Glomerular endothelial cell (primary cell): Measurements from ENCODE around the gene SERP2. TPM values are rescaled to one million over a fixed set of nuclear protein-coding genes. Genes with fewer than 3 reads are reported as not detected.

Source experiments
- DNase-seq: peaks from one replicate; pipeline ENCODE4 v3.0.0-alpha.2; 2011; ENCODE audit warnings: low read depth, low spot score; ENCODE audit errors: extremely low read depth
- total RNA-seq: library from RNA; depleted of rRNA; stranded (reverse); fragments of >200 nt; gene quantifications from 2 replicates; pipeline ENCODE4 v1.2.3, GENCODE V29; 2015

The SERP2 gene
- total RNA-seq, 1 donor from 2014 or later, result 0.29 TPM

DNA sequence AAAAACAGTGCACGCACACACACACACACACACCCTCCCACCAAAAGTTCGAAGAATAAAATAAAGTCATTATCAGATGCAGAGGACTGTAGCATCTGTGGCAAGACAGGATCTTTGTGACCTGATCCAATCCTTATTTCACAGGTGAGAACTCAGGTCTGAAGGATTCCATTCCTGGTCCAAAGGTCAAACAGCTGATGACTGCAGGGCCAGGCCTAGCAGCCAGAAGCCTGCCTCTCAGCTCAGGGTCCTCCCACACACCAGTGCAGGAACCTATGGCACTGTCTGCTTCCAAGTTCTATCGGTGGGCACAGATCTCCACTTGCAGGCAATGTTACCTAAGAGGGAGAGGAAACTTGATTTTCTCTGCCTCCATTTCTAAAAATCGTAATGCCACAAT lies 57.5 kb downstream of the SERP2 start:
- DNase-seq, result no peak

DNA sequence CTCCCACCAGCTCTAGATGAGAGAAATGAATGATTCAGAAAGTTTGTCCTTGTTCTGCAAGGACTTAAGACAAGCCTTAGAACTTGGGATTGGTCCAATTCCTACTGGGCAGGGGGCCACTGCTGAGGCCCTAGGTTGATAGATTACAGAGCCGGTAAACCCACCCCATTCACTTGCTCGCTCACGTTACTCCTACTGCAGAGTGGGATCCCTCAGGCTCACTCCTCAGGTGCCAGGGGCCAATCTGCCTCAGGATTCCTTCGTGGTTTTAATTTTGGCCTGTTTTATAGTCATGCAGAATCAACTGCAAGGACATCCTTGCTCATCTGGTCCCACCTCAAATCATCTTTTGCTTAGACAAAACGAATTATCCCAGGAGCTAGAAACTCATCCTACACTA lies 59.0 kb downstream of the SERP2 start:
- DNase-seq, result no peak

DNA sequence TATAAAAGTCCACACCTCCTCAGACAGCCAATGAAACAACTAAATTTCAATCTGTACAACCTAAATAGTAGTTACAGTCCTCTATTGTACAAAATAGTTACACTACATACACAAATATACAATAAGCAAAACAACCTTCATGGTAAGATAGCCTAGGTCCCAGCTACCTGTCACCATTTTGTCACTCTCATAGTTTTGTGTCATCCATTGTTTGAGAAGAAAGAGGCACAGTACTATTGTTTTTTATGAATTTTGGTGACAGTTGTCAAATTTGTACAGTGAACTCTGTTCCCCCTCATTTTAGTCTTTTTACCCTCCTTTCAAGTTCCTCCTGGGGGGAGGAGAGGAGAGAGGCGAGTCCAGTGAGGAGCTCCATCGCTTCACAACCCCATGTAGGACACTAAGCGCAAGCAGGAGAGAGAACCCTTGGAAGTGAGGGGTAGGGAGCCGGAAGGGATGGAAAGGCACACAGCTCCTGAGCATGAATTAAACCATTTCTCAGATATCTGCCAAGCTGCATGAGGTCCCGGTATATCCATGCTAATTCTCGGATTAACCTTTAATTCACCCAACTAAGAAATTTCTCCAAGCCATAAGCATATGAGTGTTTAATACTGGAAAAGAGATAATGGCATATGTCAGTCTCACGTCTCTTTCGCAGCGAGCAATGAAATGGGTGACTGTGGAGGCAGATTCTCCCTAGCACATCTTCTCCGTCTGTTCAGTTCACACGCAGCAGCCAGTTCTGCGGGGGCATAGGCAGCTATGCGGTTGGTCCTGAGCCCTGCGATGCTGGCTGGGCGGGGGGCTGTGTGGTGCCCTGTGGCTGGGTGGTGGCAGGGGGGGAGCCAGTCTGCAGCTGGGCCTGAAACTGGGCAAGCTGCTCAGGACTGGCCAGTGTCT lies 60.5 kb downstream of the SERP2 start:
- no peak for DNase-seq

DNA sequence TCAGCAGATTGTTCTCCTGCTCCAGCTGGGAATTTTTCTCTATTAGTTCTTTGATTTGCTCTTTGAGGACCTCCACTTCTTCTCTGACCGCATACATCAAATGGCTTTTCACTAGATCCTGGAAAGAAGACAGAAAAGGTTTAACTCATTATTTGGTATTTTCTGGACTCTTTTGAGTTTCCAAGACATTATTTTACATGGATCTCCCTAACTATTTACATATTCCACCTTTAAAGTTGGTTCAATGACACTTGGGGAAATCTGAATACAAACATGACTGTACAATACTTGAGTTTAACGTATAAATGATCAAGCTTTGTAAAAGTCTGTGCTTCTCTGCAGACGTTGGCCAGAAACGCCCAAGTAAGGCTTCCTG lies 61.1 kb downstream of the SERP2 start:
- DNase-seq, result no peak

DNA sequence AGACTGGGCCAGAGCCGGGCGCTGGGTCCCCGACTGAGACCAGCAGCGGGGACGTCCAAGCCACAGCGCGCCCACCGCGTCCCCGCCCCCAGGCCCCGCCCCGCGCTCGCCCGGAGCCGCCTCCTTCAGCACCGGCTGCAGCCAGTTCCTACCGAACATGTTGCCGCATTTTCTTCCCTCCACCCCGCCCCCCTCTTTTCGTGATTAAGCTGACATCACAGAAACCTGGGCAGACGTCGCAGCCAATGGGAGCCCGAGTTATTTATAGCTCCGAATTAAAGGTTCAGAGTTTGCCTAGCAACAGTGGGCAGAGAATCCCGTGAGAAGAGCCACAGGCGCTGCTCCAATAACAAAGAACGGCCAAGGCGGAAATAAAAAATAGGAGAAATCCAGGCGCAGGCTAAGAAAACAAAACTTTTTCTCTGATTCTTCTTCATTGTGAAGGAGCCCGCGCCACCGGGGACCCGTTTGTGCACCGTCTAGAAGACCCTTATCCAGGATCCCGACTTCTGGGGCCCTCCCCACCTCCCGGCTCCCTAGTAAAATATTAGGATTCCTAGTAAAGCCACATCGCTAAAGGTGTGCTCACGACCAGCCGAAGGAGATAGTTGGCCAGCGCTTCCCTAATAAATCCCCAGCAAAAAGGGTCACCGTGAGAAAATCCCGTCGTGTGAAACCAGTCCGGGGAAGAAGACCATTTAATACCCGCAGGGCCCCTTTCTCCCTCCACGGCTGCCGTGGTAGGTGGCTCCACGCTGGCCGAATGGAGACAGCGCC lies 61.7 kb downstream of the SERP2 start:
- DNase-seq, result peak; percentile 97

DNA sequence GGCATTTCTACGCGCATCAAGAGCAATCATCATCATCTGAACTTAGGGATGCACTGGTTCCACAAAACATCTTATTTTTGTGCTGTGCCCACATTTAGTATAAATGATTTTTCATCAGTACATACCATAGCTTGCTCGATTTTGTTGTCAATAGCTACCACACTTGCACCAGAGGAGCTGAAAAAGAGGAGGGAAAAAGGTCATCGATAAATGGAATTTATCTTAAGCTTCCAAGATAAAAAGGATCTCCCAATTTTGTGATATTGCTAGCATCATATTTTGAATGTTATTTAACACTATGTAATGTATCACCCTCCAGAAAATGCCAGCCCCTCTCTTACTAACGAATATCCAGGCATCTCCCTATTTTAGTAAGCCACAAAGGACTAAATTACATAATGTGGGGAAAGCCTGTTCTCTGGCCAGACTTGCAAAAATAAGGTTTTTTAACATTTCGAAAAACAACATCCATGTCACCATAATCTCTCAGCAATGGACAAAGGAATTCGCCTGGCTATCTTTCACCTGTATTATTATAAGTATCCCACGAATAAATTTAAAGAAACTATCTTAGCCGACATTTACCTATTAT lies 62.4 kb downstream of the SERP2 start:
- no peak for DNase-seq

DNA sequence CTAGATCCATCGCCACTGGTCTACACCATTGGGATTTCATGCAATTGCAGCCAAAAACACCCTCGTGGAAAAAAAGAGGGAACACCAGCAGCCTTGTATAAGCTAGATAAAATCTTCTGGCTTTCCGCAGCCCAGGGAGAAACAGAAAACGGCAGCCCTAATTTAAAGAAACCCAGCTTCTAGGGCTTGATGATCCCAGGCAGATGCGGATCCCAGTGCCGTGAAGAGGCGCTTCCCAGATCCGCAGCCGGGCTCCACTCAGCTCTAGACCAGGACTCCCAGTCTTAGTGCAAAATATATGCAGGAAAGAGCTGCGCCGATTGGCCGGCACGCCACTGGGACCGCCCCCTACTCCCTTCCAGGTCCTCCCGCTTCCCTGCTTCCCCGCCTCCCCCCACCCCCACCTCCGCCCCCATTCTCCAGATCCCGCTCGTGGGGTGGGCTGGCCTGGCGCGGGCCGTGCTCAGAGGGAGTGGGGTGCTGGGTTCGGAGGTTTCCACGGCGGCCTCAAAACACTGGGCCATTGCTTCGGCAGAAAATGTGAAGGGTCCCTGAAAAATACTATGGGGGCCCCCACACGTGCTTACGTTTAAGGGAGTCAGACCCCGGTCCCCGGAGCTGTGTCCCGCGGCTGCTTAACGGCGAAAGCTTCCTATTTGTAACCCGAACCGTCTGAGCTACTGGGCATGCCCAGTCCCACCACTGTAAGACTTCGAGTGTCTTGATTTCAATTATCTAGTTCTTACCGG lies 63.1 kb downstream of the SERP2 start:
- DNase-seq, result peak; percentile 72

DNA sequence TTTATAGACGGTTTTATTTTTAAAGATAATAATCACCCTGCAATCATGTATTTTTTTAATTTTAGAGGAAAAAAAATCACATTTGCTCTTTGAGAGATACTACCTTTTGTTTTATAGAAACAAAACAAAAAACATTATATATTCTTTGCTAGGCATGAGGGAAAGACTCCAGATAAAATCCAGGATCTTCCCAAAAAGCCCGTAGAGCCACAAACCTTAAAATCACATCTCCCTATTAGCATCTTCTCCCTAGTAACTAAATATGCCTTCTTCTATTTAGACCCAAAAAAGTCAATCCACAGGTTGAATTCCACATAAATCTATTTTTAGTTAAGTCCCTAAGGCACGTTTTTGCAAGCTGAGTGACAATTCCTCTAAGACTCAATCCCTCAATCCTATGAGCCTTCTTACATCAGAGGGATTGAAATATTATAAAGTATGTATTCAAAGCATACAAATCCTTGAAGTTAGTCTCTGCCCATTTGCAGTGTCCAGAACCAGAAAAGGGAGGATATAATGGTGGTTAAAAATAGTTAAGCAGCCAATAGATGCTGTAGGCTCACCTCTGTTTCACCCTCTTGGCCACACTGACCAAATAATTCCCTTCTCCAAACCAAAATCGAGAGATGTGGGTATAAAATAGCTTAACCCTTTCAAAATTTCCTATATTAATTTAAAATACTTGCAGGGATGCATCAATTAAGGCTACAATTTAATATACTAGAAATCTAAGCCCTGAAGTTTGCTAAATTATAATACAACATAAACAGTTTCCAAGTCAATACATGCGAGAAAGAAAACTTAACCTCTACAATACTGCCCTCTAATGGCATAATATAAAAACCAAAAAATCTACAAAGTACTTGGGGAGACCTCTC lies 64.0 kb downstream of the SERP2 start:
- DNase-seq, result peak; percentile 52

DNA sequence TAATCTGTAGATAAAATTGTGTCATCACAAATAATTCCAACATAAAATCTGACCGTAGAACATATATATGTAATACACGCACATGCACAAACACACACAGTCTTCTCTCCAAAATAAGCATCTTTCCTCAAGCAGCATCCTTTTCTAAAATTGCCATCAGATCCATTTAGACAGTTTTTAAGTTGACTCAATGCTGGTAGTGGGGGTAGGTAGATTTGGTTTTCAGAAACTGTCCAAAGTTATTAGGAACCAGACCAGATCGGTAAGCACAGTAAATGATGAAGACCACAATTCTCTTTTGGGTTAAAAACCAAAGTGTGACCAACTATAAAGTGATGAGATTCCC lies 64.6 kb downstream of the SERP2 start:
- no peak for DNase-seq

DNA sequence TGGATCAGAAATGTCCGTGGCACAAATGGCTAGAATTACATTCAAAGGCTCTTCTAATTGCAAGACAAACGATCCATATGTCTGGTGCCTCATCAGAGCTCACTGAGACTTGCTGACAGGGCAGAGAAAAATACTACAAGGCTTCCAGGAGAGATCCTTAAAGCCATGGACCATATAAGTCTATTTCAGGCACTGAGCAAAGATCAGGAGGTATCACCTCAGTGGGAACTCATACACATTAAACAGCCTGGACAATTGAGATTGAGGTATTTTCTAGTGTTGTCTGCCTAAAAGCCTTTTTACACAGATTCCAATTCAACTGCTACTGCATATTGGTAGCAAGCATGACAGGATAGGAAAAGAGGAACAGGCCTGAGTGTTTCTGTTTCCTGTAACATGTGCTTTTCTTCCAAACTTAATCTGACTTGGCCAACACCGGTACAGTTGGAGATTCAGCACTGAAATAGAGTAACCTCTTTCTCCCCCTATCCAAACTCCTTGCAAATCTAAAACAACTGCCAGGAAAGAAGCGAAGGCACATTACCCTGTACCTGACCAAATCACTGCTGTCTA lies 65.9 kb downstream of the SERP2 start:
- no peak for DNase-seq

DNA sequence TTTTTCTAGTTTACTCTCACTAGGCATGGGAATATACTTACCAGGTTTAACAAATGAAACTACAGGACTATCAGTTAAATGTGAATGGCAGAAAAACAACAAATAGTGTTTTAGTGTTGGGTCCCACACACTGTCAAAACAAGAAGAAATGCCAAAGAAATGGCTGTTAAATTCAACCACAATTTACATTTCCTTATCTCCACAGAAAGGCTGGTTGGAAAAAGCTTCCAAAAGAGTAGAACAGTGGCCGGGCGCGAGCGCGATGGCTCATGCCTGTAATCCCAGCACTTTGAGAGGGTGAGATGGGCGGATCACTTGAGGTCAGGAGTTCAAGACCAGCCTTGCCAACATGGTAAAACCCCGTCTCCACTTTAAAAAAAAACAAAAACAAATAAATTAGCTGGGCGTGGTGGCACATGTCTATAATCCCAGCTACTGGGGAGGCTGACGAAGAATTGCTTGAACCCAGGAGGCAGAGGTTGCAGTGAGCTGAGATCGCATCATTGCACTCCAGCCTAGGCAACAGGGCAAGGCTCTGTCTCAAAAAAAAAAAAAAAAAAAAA lies 66.5 kb downstream of the SERP2 start:
- DNase-seq, result no peak

Other genes starting within 250 kb of the SERP2 start
- gene TSC22D1, start 202.5 kb downstream of the SERP2 start, total RNA-seq, result 61.7 and 79.9 TPM in 2 replicates